GM12873 (cell line): Measurements from ENCODE around the gene AQP1.

Experiments used
- CTCF ChIP-seq: IDR thresholded peaks from 2 replicates; pipeline ENCODE4 v1.5.1; 2012; ENCODE audit warnings: low read depth, mild to moderate bottlenecking, moderate library complexity, low read length, control low read depth; ENCODE audit not compliant: insufficient read depth; ENCODE audit errors: missing control alignments

AQP1 gene

GRCh38 chr7:30867483-30867882, 44.2 kb upstream of the AQP1 start:
- no peak for TF ChIP-seq CTCF

- TF ChIP-seq CTCF: no peak
These were observed 41.6 kb upstream of the AQP1 start for GRCh38 chr7:30869794-30870611.

GRCh38 chr7:30870821-30871518, 40.7 kb upstream of the AQP1 start:
- no peak for TF ChIP-seq CTCF

GRCh38 chr7:30871655-30872054, 40.0 kb upstream of the AQP1 start:
- no peak for TF ChIP-seq CTCF

- no peak for TF ChIP-seq CTCF
These were observed 38.4 kb upstream of the AQP1 start for GRCh38 chr7:30873207-30873606.

DNA sequence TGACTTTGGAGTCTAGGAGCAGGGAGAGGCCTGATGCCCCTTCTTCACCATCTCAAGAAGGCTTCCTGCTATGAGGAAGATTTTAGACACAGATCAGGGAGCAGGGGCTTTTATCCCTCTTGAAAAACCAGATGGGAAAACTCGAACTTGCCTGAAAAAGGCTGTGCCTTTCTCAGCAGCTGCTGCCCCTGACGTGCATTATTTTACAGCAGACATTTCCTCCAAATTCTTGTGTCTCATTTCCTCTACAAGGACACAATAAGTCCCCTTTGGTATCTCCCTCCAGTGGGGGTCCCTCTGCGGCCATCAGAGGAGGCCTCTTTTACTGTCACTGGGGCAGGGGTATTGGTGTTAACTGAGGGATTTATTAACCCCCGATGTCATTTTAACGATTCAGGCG, 38.0 kb upstream of the AQP1 start:
- no peak for TF ChIP-seq CTCF

DNA sequence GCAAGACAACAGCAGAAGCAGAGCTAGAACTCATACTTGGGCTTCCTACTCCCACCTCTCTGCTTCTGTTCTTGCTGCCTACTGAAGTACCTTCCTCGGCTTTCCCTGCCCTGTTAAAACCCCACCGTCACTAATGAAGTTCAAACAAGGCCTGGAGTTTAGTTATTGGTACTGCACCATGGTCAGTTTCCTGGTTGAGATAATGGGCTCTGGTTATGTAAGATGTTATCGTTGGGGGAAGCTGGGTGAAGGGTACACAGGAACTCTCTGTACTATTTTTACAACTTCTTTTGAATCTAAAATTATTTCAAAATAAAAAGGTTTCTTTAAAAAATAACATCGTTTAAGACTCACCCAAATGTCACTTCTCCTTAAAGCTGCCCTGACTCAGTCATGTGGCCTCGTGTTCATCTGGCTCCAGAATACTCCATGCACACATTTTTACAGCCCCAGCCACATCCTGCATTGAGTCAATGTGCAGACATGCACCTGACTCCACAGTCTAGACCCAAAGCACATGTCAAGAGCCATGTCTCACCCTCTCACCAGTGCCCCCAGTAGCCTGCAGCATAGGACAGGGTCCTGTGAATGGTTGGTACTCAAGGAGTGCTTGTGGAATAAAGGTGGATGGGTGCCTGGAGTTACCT, 36.9 kb upstream of the AQP1 start:
- TF ChIP-seq CTCF: no peak
